ENCODE measurements around the gene SPEM2. TPM values are rescaled to one million over a fixed set of nuclear protein-coding genes. Genes with fewer than 3 reads are reported as not detected.

Gene SPEM2
- total and polyA plus RNA-seq, 2 of the 8 experiments (the other 6 are each of a cell fraction or from before 2014, with no cell fraction given) = 0.03 TPM; not detected in 1

- TF ChIP-seq CTCF (IDR thresholded peaks at IDR 0.05; ENCODE audit: control extremely low read depth in 1 of 3, insufficient read depth in 1 of 3, low read depth in 1 of 3, low read length in 3 of 3) (peak in 1 of 3 experiments; percentile 12; a peak in 1 of 4 replicates), SP1 (IDR thresholded peaks at IDR 0.05; ENCODE audit: low read depth, low read length) (no peak), SIN3A (conservative IDR thresholded peaks at IDR 0.05 in 1 of 2, IDR thresholded peaks at IDR 0.05 in 1 of 2; ENCODE audit: low read depth in 1 of 2, low read length in 2 of 2) (peak in 1 of 2 experiments; percentile 83; a peak in 3 of 4 replicates), PHF8 (conservative IDR thresholded peaks at IDR 0.05; ENCODE audit: low read depth, low read length) (no peak), BRCA1 (IDR thresholded peaks at IDR 0.05; ENCODE audit: low read depth, low read length) (no peak), BACH1 (IDR thresholded peaks at IDR 0.05; ENCODE audit: low read length) (peak; percentile 90), CTBP2 (IDR thresholded peaks at IDR 0.05; ENCODE audit: borderline replicate concordance, insufficient read depth, insufficient read length, low read length) (peak; percentile 53), POLR2AphosphoS5 (IDR thresholded peaks at IDR 0.05; ENCODE audit: low read depth, low read length) (no peak), YY1 (IDR thresholded peaks at IDR 0.05; ENCODE audit: low read depth, low read length) (no peak)
Measured at GRCh38 chr17:7440834-7441195, 15.4 kb downstream of the SPEM2 start (continued).

Measured in H1 (cell line).